GM23248 (cell line): ENCODE results near the gene PEX14. TPM values are rescaled to one million over a fixed set of nuclear protein-coding genes. Genes with fewer than 3 reads are reported as not detected.

Experiments
- DNase-seq: peaks from one replicate; pipeline ENCODE4 v3.0.0-alpha.2; 2015
- H2AFZ ChIP-seq: fragments of 200-600 bp; sonication (generic); 2 replicates; pipeline ENCODE4 v1.6.1; 2016; ENCODE audit warnings: antibody characterized with exemption
- H3F3A ChIP-seq: fragments of 200-600 bp; sonication (generic); 2 replicates; pipeline ENCODE4 v1.6.1; 2016; ENCODE audit warnings: mild to moderate bottlenecking, antibody characterized with exemption, mixed run types; ENCODE audit not compliant: insufficient read depth
- H3K27ac ChIP-seq: fragments of 200-600 bp; sonication (generic); 2 replicates; pipeline ENCODE4 v1.5.1; 2016; ENCODE audit warnings: mild to moderate bottlenecking
- H3K27me3 ChIP-seq: fragments of 200-600 bp; sonication (generic); replicated peaks from 2 replicates; pipeline ENCODE4 v1.6.1; 2016; ENCODE audit warnings: mild to moderate bottlenecking; ENCODE audit not compliant: insufficient read depth
- H3K36me3 ChIP-seq: fragments of 200-600 bp; sonication (generic); 2 replicates; pipeline ENCODE4 v1.6.1; 2016; ENCODE audit warnings: low read depth, mild to moderate bottlenecking
- H3K4me1 ChIP-seq: fragments of 200-600 bp; sonication (generic); 2 replicates; pipeline ENCODE4 v1.6.1; 2016; ENCODE audit warnings: mild to moderate bottlenecking; ENCODE audit not compliant: insufficient read depth
- H3K4me2 ChIP-seq: fragments of 200-600 bp; sonication (generic); one replicate; pipeline ENCODE4 v1.6.1; 2016; ENCODE audit warnings: mild to moderate bottlenecking; ENCODE audit not compliant: unreplicated experiment
- H3K4me3 ChIP-seq: fragments of 200-600 bp; sonication (generic); 2 replicates; pipeline ENCODE4 v1.5.1; 2016; ENCODE audit warnings: mild to moderate bottlenecking
- H3K79me2 ChIP-seq: fragments of 200-600 bp; sonication (generic); 2 replicates; pipeline ENCODE4 v1.6.1; 2016; ENCODE audit warnings: mild to moderate bottlenecking; ENCODE audit not compliant: insufficient read depth
- H3K9ac ChIP-seq: fragments of 200-600 bp; sonication (generic); 2 replicates; pipeline ENCODE4 v1.6.1; 2016; ENCODE audit warnings: mild to moderate bottlenecking
- H3K9me2 ChIP-seq: fragments of 200-600 bp; sonication (generic); 2 replicates; pipeline ENCODE4 v1.6.1; 2016; ENCODE audit warnings: mixed run types, mild to moderate bottlenecking, moderate library complexity; ENCODE audit not compliant: insufficient read depth
- H3K9me3 ChIP-seq: fragments of 200-600 bp; sonication (generic); one replicate; pipeline ENCODE4 v1.6.1; 2017; ENCODE audit warnings: low read depth
- H4K20me1 ChIP-seq: fragments of 200-600 bp; sonication (generic); 2 replicates; pipeline ENCODE4 v1.6.0; 2016; ENCODE audit not compliant: insufficient read depth
- EZH2 ChIP-seq: fragments of 200-600 bp; sonication (generic); IDR thresholded peaks from 2 replicates; pipeline ENCODE4 v1.6.1; 2018; ENCODE audit warnings: antibody characterized with exemption, mild to moderate bottlenecking; ENCODE audit not compliant: insufficient read depth, poor library complexity, severe bottlenecking
- EZH2phosphoT487 ChIP-seq: fragments of 200-600 bp; sonication (generic); IDR thresholded peaks from 2 replicates; pipeline ENCODE4 v1.6.1; 2018; ENCODE audit warnings: antibody characterized with exemption, moderate library complexity, mild to moderate bottlenecking, low read depth; ENCODE audit not compliant: insufficient read depth
- WGBS, 2 experiments: methylation state at CpG; one replicate each; pipeline ENCODE4 v1.1.6; 2015 to 2017; ENCODE audit warnings: low lambda C conversion rate in 2 of 2, low coverage in 1 of 2; ENCODE audit errors: missing lambda C conversion rate in 2 of 2; 5-methylcytosine and 5-hydroxymethylcytosine counted together
- in situ Hi-C: fragments of 300-500 bp; cut with MboI; formaldehyde crosslinking; loops from 2 replicates; pipeline ENCODE4 v1.15.0; 2020
- polyA plus RNA-seq: library from polyadenylated mRNA; unstranded; fragments of >200 nt; fragmentation: Nextera tagmentation; extraction: Ambion mirVana; gene quantifications from 2 replicates; pipeline ENCODE4 v1.2.1, GENCODE V29; 2016
- total RNA-seq: library from RNA; depleted of rRNA; stranded (reverse); fragments of >200 nt; shearing (Covaris generic); gene quantifications from 2 replicates; pipeline ENCODE4 v1.2.3, GENCODE V29; 2014

The PEX14 gene
- total and polyA plus RNA-seq, 2 experiments from 2014 or later: 13.9 to 20.1 TPM

DNA sequence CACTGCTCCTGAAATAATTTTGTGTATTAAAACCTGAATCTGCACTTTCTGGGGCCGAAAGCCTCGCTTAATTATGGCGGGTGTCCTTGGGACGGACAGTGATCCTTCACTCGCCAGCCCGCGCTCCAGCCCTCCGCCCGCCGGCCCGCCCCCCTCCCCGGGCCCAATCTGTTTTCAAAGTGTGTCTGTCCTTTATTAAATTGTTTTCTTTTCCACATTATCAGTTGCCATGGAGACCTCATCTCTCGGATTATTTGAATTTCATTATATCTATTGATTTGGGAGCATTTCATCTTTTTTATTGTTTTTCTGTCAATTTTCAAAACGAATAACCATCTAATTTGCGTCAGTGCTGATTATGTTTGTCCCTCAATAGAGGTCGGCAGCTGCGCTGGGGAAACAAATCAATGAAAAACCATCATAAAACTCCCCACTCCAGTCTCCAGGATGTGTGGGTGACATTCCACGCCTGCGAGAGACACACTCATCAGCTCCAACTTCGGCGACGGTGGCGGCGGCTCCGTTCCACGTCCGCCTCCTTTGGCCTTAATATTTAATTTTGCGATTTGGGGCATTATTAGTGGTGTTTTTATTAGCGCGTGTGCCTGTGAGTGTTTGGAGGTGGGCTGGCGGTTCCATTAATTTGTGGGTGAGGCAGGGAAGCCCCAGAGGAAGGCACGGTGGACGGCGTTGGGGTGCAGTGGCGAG, 197.7 kb downstream of the PEX14 start:
- in situ Hi-C loops: no loop called here
- Histone ChIP-seq H3K27me3 (no peaks in the 10 kb centered on the region), H3K79me2 (no peaks in the 10 kb centered on the region), H3K9me2 (no peaks in the 10 kb centered on the region), H3F3A (no peaks in the 10 kb centered on the region), H3K9me3 (no peaks in the 10 kb centered on the region), H3K4me2 (no peak overlapping the region), H4K20me1 (no peaks in the 10 kb centered on the region), H2AFZ (no peak overlapping the region), H3K36me3 (no peaks in the 10 kb centered on the region), H3K9ac (no peak overlapping the region), H3K4me1 (no peaks in the 10 kb centered on the region), H3K4me3 (no peak overlapping the region), H3K27ac (no peak overlapping the region)
- TF ChIP-seq EZH2phosphoT487 (no peak), EZH2 (no peak)
- DNase-seq: no peak
- WGBS, 2 experiments: 63 to 67% methylated on average over 35 of the region's 35 CpGs

DNA sequence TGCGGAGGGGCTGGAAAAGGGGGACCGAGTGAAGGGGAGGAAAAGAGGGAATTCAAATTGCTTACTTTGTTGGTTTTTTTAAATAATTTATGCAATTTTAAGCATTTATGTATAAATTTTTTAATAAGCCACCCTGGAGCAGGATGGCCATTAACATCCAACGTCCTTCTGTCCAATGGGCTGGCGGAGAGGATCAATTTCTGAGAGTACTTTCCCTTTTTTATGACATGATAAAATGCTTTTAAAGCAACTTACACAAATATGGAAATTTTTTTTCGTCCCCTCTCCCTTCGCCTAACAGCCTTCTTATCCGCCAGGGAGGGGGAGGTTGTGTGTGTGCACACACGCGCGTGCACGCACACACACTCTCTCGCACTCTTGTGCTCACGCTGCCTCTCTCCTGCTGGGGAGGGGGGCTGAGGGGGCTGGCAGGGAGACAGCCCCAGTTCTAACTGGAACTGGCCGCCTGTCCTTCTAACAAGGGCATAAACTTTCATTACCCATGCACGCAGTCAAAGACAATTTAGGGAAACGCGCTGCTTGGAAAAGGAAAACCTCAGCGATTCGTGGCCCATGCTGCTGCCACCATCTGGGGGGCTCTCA, 198.5 kb downstream of the PEX14 start:
- Histone ChIP-seq H3K4me2 (no peak overlapping the region), H3K4me3 (no peak overlapping the region), H3F3A (no peaks in the 10 kb centered on the region), H3K9me2 (no peaks in the 10 kb centered on the region), H2AFZ (no peak overlapping the region), H3K27ac (no peak overlapping the region), H3K79me2 (no peaks in the 10 kb centered on the region), H3K9ac (no peak overlapping the region), H3K4me1 (no peaks in the 10 kb centered on the region), H3K9me3 (no peaks in the 10 kb centered on the region), H3K27me3 (no peaks in the 10 kb centered on the region), H4K20me1 (no peaks in the 10 kb centered on the region), H3K36me3 (no peaks in the 10 kb centered on the region)
- DNase-seq: no peak
- no peak for TF ChIP-seq EZH2
- TF ChIP-seq EZH2phosphoT487: no peak
- WGBS, 2 experiments: 84 to 90% methylated on average over 17 to 19 of the region's 19 CpGs
- in situ Hi-C loops: no loop called here

DNA sequence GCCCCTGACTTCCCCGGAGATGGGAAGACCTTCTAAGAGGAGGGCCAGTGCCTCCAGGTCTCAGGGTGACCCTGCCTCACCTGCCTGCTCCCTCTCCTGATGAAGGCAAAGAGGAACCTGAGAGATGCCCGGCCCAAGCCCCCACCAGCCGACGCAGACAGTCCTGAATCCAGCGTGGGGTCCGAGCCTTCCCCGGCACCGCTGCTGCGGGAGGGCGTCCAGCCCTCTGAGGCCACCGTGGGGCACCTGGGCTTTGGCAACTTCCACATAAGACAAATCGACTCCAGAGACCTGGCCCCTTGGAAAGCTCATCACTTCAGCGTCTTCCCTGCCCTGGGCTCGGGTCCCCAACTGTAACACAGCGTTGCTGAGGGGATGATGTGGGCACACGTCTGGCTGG, 199.5 kb downstream of the PEX14 start:
- H2AFZ ChIP-seq: no peak overlapping the region
- no peaks in the 10 kb centered on the region for H4K20me1 ChIP-seq
- H3K4me2 ChIP-seq: no peak overlapping the region
- no peaks in the 10 kb centered on the region for H3F3A ChIP-seq
- H3K4me3 ChIP-seq: no peak overlapping the region
- no peaks in the 10 kb centered on the region for H3K9me2 ChIP-seq
- H3K27ac ChIP-seq: no peak overlapping the region
- TF ChIP-seq EZH2: no peak
- no peak for TF ChIP-seq EZH2phosphoT487
- no peaks in the 10 kb centered on the region for H3K79me2 ChIP-seq
- no peaks in the 10 kb centered on the region for H3K4me1 ChIP-seq
- in situ Hi-C loops: no loop called here
- H3K27me3 ChIP-seq: no peaks in the 10 kb centered on the region
- DNase-seq: no peak
- H3K9ac ChIP-seq: no peak overlapping the region
- no peaks in the 10 kb centered on the region for H3K36me3 ChIP-seq
- no peaks in the 10 kb centered on the region for H3K9me3 ChIP-seq
- WGBS, 2 experiments: 81 to 84% methylated on average over 16 of the region's 16 CpGs

DNA sequence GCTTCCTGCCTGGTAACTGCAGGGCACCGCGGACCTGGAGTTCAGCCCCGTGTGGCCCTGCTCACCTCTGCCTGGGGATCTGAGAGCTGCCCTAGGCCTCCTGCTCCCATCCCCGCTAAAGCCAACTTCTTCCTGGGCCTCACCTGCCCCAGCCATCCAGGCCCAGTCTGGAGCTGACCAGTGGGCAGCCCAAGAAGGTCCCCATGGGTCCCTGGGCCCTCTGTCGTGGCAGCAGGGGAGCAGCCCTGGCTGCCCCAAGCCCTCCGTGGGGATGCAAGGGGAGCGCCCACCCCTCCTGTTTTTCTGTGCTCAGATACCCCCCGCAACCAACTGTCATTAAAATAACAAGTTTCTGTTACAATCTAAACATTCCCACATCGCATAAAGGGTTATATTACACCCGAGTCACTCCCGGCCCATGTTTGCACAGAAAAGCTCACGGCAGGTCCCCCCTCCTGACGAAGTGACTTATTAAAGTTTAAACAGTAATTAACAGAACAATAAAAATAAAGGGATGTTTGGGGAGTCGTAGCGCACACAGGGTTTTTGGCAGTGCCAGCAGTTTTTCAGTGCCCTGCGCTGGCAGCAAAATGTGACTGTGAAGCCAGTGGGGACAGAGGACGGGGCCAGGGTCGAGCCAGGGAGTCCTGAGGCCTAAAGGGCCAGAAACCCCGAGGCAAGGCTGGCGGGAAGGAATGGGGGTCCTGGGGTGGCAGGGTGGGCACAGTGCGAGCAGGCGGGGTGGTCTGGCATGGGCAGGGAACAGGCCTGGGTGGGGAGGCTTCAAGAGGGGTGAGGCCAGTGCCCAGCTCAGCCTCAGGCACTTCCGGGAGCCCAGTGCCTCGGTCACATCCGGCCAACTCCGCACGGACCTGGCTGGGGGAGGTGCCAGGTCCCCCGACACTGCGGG, 200.2 kb downstream of the PEX14 start:
- H4K20me1 ChIP-seq: no peaks in the 10 kb centered on the region
- H3K9me3 ChIP-seq: no peaks in the 10 kb centered on the region
- H3K27ac ChIP-seq: no peak overlapping the region
- DNase-seq: no peak
- no peaks in the 10 kb centered on the region for H3K27me3 ChIP-seq
- no peak overlapping the region for H3K4me3 ChIP-seq
- no peaks in the 10 kb centered on the region for H3F3A ChIP-seq
- H3K9ac ChIP-seq: no peak overlapping the region
- WGBS, 2 experiments: 82 to 86% methylated on average over 25 to 29 of the region's 29 CpGs
- H3K79me2 ChIP-seq: no peaks in the 10 kb centered on the region
- no peaks in the 10 kb centered on the region for H3K4me1 ChIP-seq
- TF ChIP-seq EZH2phosphoT487: no peak
- TF ChIP-seq EZH2: no peak
- H3K36me3 ChIP-seq: no peaks in the 10 kb centered on the region
- H3K9me2 ChIP-seq: no peaks in the 10 kb centered on the region
- in situ Hi-C loops: no loop called here
- no peak overlapping the region for H2AFZ ChIP-seq
- H3K4me2 ChIP-seq: no peak overlapping the region
